Keratinocyte (primary cell): ENCODE results near the gene SMYD3.

ENCODE experiments used
- EZH2 ChIP-seq: IDR thresholded peaks from one replicate; pipeline ENCODE4 v1.6.1; 2012; ENCODE audit warnings: inconsistent platforms, mild to moderate bottlenecking, low read length, moderate library complexity
- TF ChIP-seq, protein P1 (sequence below), 3 experiments: IDR thresholded peaks in 1 of 3; conservative IDR thresholded peaks in 1 of 3; optimal IDR thresholded peaks in 1 of 3; 2 replicates in 2 of 3; 3 replicates in 1 of 3; pipeline versions ENCODE3 to v1.5.1; 2011; ENCODE audit warnings: low read length in 3 of 3, mild to moderate bottlenecking in 3 of 3, moderate library complexity in 2 of 3, control low read depth in 1 of 3, inconsistent platforms in 1 of 3; ENCODE audit not compliant: insufficient read depth in 2 of 3; ENCODE audit errors: extremely low read depth in 1 of 3

GRCh38 chr1:246271516-246271915 is 235.6 kb downstream of the SMYD3 start:
- TF ChIP-seq, protein P1, sequence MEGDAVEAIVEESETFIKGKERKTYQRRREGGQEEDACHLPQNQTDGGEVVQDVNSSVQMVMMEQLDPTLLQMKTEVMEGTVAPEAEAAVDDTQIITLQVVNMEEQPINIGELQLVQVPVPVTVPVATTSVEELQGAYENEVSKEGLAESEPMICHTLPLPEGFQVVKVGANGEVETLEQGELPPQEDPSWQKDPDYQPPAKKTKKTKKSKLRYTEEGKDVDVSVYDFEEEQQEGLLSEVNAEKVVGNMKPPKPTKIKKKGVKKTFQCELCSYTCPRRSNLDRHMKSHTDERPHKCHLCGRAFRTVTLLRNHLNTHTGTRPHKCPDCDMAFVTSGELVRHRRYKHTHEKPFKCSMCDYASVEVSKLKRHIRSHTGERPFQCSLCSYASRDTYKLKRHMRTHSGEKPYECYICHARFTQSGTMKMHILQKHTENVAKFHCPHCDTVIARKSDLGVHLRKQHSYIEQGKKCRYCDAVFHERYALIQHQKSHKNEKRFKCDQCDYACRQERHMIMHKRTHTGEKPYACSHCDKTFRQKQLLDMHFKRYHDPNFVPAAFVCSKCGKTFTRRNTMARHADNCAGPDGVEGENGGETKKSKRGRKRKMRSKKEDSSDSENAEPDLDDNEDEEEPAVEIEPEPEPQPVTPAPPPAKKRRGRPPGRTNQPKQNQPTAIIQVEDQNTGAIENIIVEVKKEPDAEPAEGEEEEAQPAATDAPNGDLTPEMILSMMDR (optimal IDR thresholded peaks at IDR 0.05 in 1 of 3, IDR thresholded peaks at IDR 0.05 in 1 of 3, conservative IDR thresholded peaks at IDR 0.05 in 1 of 3; ENCODE audit: extremely low read depth in 1 of 3, insufficient read depth in 2 of 3, low read length in 3 of 3): no peak
- TF ChIP-seq EZH2: no peak
